ENCODE results near the gene CNTNAP2. TPM values are rescaled to one million over a fixed set of nuclear protein-coding genes. Genes with fewer than 3 reads are reported as not detected.

Gene CNTNAP2
- total RNA-seq, 1 donor from 2014 or later = 1.9 TPM

GRCh38 chr7:147497246-147497645, 1380.6 kb downstream of the CNTNAP2 start:
- DNase-seq = no peak

- DNase-seq = no peak
Observed at GRCh38 chr7:147498081-147498480, 1381.5 kb downstream of the CNTNAP2 start.

GRCh38 chr7:147509035-147509501, 1392.5 kb downstream of the CNTNAP2 start:
- DNase-seq = no peak

GRCh38 chr7:147509541-147510200, 1393.1 kb downstream of the CNTNAP2 start:
- no peak for DNase-seq

GRCh38 chr7:147510201-147510542, 1393.6 kb downstream of the CNTNAP2 start:
- DNase-seq = no peak

- no peak for DNase-seq
Observed at GRCh38 chr7:147510923-147511322, 1394.3 kb downstream of the CNTNAP2 start.

- peak; percentile 73 for DNase-seq
Observed at GRCh38 chr7:147513451-147513850, 1396.8 kb downstream of the CNTNAP2 start.

GRCh38 chr7:147516391-147516790, 1399.8 kb downstream of the CNTNAP2 start:
- no peak for DNase-seq

- DNase-seq = peak; percentile 29
Observed at GRCh38 chr7:147519062-147519461, 1402.5 kb downstream of the CNTNAP2 start.

- DNase-seq = no peak
Observed at GRCh38 chr7:147523056-147523455, 1406.5 kb downstream of the CNTNAP2 start.

- no peak for DNase-seq
Observed at GRCh38 chr7:147524726-147525250, 1408.2 kb downstream of the CNTNAP2 start.

GRCh38 chr7:147525325-147525724, 1408.7 kb downstream of the CNTNAP2 start:
- DNase-seq = no peak

- no peak for DNase-seq
Observed at GRCh38 chr7:147535701-147536111, 1419.1 kb downstream of the CNTNAP2 start.

GRCh38 chr7:147539685-147540084, 1423.1 kb downstream of the CNTNAP2 start:
- DNase-seq = no peak

- no peak for DNase-seq
Observed at GRCh38 chr7:147540743-147541142, 1424.1 kb downstream of the CNTNAP2 start.

- no peak for DNase-seq
Observed at GRCh38 chr7:147541261-147541660, 1424.7 kb downstream of the CNTNAP2 start.

- no peak for DNase-seq
Observed at GRCh38 chr7:147547252-147547897, 1430.8 kb downstream of the CNTNAP2 start.

GRCh38 chr7:147556317-147556716, 1439.7 kb downstream of the CNTNAP2 start:
- DNase-seq = peak; percentile 19

- DNase-seq = no peak
Observed at GRCh38 chr7:147563669-147564068, 1447.1 kb downstream of the CNTNAP2 start.

- no peak for DNase-seq
Observed at GRCh38 chr7:147564786-147565476, 1448.3 kb downstream of the CNTNAP2 start.

GRCh38 chr7:147567043-147567442, 1450.4 kb downstream of the CNTNAP2 start:
- no peak for DNase-seq

GRCh38 chr7:147569116-147569913, 1452.7 kb downstream of the CNTNAP2 start:
- no peak for DNase-seq

Measured in tongue (tissue), 2 donors.